Stimulated activated CD4-positive, alpha-beta T cell treated with anti-CD3 and anti-CD28 coated beads, Interleukin-12 subunit alpha, Interleukin-12 subunit beta, amount 100 ng/mL, for 4 hours (primary cell): Measurements from ENCODE around the gene CEACAM18.

Experiments
- DNase-seq: peaks from one replicate; pipeline ENCODE4 v3.0.0-alpha.2; 2020

The CEACAM18 gene

DNA sequence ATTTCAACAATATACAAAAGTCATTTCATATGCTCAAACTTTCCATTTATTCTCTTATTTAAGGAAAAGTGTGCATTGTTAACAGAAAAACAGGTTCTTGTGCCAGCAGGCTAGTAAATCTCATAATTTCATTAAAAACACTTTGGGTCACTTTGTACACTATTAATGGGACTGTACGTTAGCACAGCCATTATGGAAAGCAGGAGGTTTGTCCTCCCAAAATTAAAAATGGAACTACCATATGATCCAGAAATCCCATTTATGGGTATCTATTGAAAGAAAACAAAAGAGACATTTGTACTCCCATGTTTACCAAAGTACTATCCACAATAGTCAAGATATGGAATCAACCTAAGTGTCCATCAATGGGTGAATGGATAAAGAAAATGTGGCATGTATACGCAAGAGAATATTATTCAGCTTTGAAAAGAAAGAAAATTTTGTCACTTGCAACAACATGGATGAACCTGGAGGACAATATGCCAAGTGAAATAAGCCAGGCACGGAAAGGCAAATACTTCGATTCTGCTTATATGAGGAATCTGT, 61.6 kb downstream of the CEACAM18 start:
- no peak for DNase-seq
